SK-N-SH (cell line): Measurements from ENCODE around the gene SLC4A9. TPM values are rescaled to one million over a fixed set of nuclear protein-coding genes. Genes with fewer than 3 reads are reported as not detected.

Source experiments
- CTCF ChIA-PET: fragments of 300-600, 350-600 bp; formaldehyde crosslinking; extraction: SDS; loops from one replicate; lab custom pipeline; 2021; lab: Yijun Ruan, JAX
- POLR2A ChIA-PET: fragments of 350-600 bp; sonication (Branson Sonifier 250); formaldehyde crosslinking; extraction: SDS; loops from one replicate; lab custom pipeline; 2020; ENCODE audit warnings: antibody characterized with exemption, inconsistent platforms; lab: Yijun Ruan, JAX
- DNase-seq: peaks from one replicate; pipeline ENCODE4 v3.0.0; 2012
- H2AFZ ChIP-seq: fragments of 200-600 bp; sonication (generic); 2 replicates; pipeline ENCODE4 v1.8.1; 2016; ENCODE audit warnings: antibody characterized with exemption, mild to moderate bottlenecking, low read depth
- H3F3A ChIP-seq: fragments of 200-600 bp; sonication (generic); replicated peaks from 2 replicates; pipeline ENCODE3; 2016; ENCODE audit warnings: antibody characterized with exemption, mild to moderate bottlenecking; ENCODE audit not compliant: insufficient read depth
- H3K27ac ChIP-seq, 2 experiments: fragments of 200-500 bp in 1 of 2; fragments of 200-600 bp in 1 of 2; sonication (Bioruptor generic) in 1 of 2; sonication (generic), shearing (Covaris generic) in 1 of 2; 2 replicates each; pipeline versions ENCODE4 v1.5.1 to v1.6.1; 2014 to 2016; ENCODE audit warnings: low read depth in 2 of 2, inconsistent platforms in 1 of 2, low read length in 1 of 2, mild to moderate bottlenecking in 1 of 2, mixed read lengths in 1 of 2
- H3K27me3 ChIP-seq: fragments of 200-600 bp; sonication (generic), shearing (Covaris generic); 2 replicates; pipeline ENCODE4 v1.6.1; 2016; ENCODE audit warnings: mixed run types; ENCODE audit not compliant: insufficient read depth
- H3K36me3 ChIP-seq, 2 experiments: fragments of 200-500 bp in 1 of 2; fragments of 200-600 bp in 1 of 2; sonication (Bioruptor generic) in 1 of 2; sonication (generic) in 1 of 2; replicated peaks in 1 of 2; 2 replicates each; pipeline versions ENCODE3 to v1.5.1; 2014 to 2016; ENCODE audit warnings: low read length in 1 of 2, mild to moderate bottlenecking in 1 of 2; ENCODE audit not compliant: insufficient read depth in 2 of 2, control insufficient read depth in 1 of 2
- H3K4me1 ChIP-seq, 2 experiments: fragments of 200-500 bp in 1 of 2; fragments of 200-600 bp in 1 of 2; sonication (Bioruptor generic) in 1 of 2; sonication (generic), shearing (Covaris generic) in 1 of 2; 2 replicates each; pipeline versions ENCODE4 v1.5.1 to v1.6.1; 2014 to 2016; ENCODE audit warnings: low read depth in 1 of 2, low read length in 1 of 2, mixed run types in 1 of 2; ENCODE audit not compliant: insufficient read depth in 2 of 2, control insufficient read depth in 1 of 2
- H3K4me2 ChIP-seq: fragments of 200-600 bp; sonication (generic), shearing (Covaris generic); 2 replicates; pipeline ENCODE4 v1.6.1; 2017; ENCODE audit warnings: mixed run types
- H3K4me3 ChIP-seq, 2 experiments: fragments of 200-500 bp in 1 of 2; fragments of 200-600 bp in 1 of 2; sonication (Bioruptor generic) in 1 of 2; sonication (generic), shearing (Covaris generic) in 1 of 2; 2 replicates each; pipeline versions ENCODE4 v1.5.1 to v1.8.1; 2014 to 2016; ENCODE audit warnings: low read depth in 2 of 2, inconsistent platforms in 1 of 2, low read length in 1 of 2, mild to moderate bottlenecking in 1 of 2, mixed read lengths in 1 of 2, moderate library complexity in 1 of 2
- H3K79me2 ChIP-seq: fragments of 200-600 bp; sonication (generic); 2 replicates; pipeline ENCODE4 v1.8.1; 2017; ENCODE audit warnings: mild to moderate bottlenecking; ENCODE audit not compliant: insufficient read depth
- H3K9ac ChIP-seq: fragments of 200-600 bp; sonication (generic); 2 replicates; pipeline ENCODE4 v1.6.1; 2017; ENCODE audit warnings: mixed run types
- H3K9me2 ChIP-seq: fragments of 200-600 bp; sonication (generic); 2 replicates; pipeline ENCODE4 v1.6.1; 2017; ENCODE audit warnings: mixed run types
- H3K9me3 ChIP-seq: fragments of 200-600 bp; sonication (generic); 2 replicates; pipeline ENCODE4 v1.6.1; 2017; ENCODE audit warnings: mixed run types, mild to moderate bottlenecking, moderate library complexity
- H4K20me1 ChIP-seq: fragments of 200-600 bp; sonication (generic); 2 replicates; pipeline ENCODE4 v1.6.1; 2017; ENCODE audit warnings: mild to moderate bottlenecking, mixed run types; ENCODE audit not compliant: insufficient read depth
- CHD2 ChIP-seq: fragments of 150-350 bp; IDR thresholded peaks from 2 replicates; pipeline ENCODE4 v1.6.1; 2018; ENCODE audit warnings: low read length; ENCODE audit not compliant: partially characterized antibody
- CTCF ChIP-seq: fragments of 200-600 bp; sonication (generic); IDR thresholded peaks from 2 replicates; pipeline ENCODE4 v1.6.1; 2017; ENCODE audit warnings: antibody characterized with exemption, mild to moderate bottlenecking, moderate library complexity
- EP300 ChIP-seq, 2 experiments: IDR thresholded peaks; 2 replicates each; pipeline versions ENCODE4 v1.4.0 to v1.6.1; 2012; ENCODE audit warnings: borderline replicate concordance in 1 of 2, low read depth in 1 of 2, low read length in 1 of 2
- FOSL2 ChIP-seq: IDR thresholded peaks from 2 replicates; pipeline ENCODE4 v1.4.0; 2012; ENCODE audit warnings: low read depth, mild to moderate bottlenecking, moderate library complexity, borderline replicate concordance
- FOXJ3 ChIP-seq: sonication (generic); formaldehyde crosslinking; IDR thresholded peaks from 2 replicates; pipeline ENCODE4 v1.5.1; 2020; ENCODE audit warnings: mild to moderate bottlenecking, missing genetic modification reagents
- FOXM1 ChIP-seq: IDR thresholded peaks from 2 replicates; pipeline ENCODE4 v1.4.0; 2012; ENCODE audit warnings: low read depth, mild to moderate bottlenecking
- GABPA ChIP-seq: IDR thresholded peaks from 2 replicates; pipeline ENCODE4 v1.4.0; 2012; ENCODE audit warnings: low read depth, mild to moderate bottlenecking
- GATA2 ChIP-seq: sonication (generic); formaldehyde crosslinking; IDR thresholded peaks from 2 replicates; pipeline ENCODE4 v1.5.0; 2020; ENCODE audit warnings: mild to moderate bottlenecking, missing genetic modification reagents
- IRF3 ChIP-seq: fragments of 150-350 bp; IDR thresholded peaks from 2 replicates; pipeline ENCODE4 v1.6.1; 2016; ENCODE audit warnings: mild to moderate bottlenecking, low read depth, low read length
- JUND ChIP-seq: IDR thresholded peaks from 2 replicates; pipeline ENCODE4 v1.4.0; 2012
- MAX ChIP-seq: IDR thresholded peaks from 2 replicates; pipeline ENCODE4 v1.4.0; 2012; ENCODE audit warnings: low read depth
- MEF2A ChIP-seq: IDR thresholded peaks from 2 replicates; pipeline ENCODE4 v1.4.0; 2012; ENCODE audit warnings: low read depth, borderline replicate concordance
- MXI1 ChIP-seq: IDR thresholded peaks from 2 replicates; pipeline ENCODE4 v1.6.1; 2012; ENCODE audit warnings: mild to moderate bottlenecking, low read depth, low read length, improper control_type of control experiment
- NFIC ChIP-seq: IDR thresholded peaks from 2 replicates; pipeline ENCODE4 v1.4.0; 2012; ENCODE audit warnings: borderline replicate concordance
- NRF1 ChIP-seq: IDR thresholded peaks from 2 replicates; pipeline ENCODE4 v1.6.1; 2012; ENCODE audit warnings: low read depth, mild to moderate bottlenecking, low read length
- POLR2AphosphoS5 ChIP-seq: IDR thresholded peaks from 2 replicates; pipeline ENCODE4 v1.6.1; 2012; ENCODE audit warnings: low read depth, low read length
- RCOR1 ChIP-seq: fragments of 150-350 bp; IDR thresholded peaks from 2 replicates; pipeline ENCODE4 v1.6.1; 2017; ENCODE audit warnings: antibody characterized with exemption, low read length
- RFX5 ChIP-seq: IDR thresholded peaks from 2 replicates; pipeline ENCODE4 v1.6.1; 2012; ENCODE audit warnings: mild to moderate bottlenecking, improper control_type of control experiment, low read length
- RXRA ChIP-seq: IDR thresholded peaks from 2 replicates; pipeline ENCODE4 v1.4.0; 2012; ENCODE audit warnings: low read depth, mild to moderate bottlenecking, borderline replicate concordance
- TAF1 ChIP-seq: IDR thresholded peaks from 2 replicates; pipeline ENCODE4 v1.6.1; 2012; ENCODE audit warnings: low read depth, mild to moderate bottlenecking, low read length, moderate library complexity, borderline replicate concordance
- TCF12 ChIP-seq: IDR thresholded peaks from 2 replicates; pipeline ENCODE4 v1.4.0; 2012
- ZBTB33 ChIP-seq: IDR thresholded peaks from 2 replicates; pipeline ENCODE4 v1.4.0; 2012; ENCODE audit warnings: low read depth, borderline replicate concordance
- polyA plus RNA-seq, 3 experiments: library from polyadenylated mRNA; depleted of rRNA; stranded (reverse); fragments of >200 nt; gene quantifications; 2 replicates each; pipeline ENCODE4 v1.2.3, GENCODE V29; 2012
- TF ChIP-seq, protein P1 (sequence below): IDR thresholded peaks from 2 replicates; pipeline ENCODE4; 2012

Gene SLC4A9
- polyA plus RNA-seq, 1 of the 3 experiments (the other 2 are of a cell fraction) = 0.02 TPM

DNA sequence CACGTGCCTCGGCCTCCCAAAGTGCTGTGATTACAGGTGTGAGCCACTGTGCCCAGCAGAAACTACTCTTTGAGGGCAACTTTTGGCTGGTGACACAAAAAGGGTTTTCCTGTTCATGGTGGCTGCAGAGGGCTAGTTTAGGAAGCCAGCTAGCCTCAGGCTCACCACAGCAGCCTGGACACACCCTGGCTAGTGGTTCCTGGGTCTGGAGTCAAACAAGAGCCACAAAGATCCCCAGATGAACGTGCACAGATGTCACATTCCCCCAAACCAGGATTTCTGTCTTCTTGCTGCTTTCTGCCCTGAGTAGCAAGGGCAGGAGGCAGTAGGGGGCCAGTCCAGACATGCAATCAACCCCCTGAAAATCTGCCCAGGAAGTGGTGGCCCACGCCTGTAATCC is 20.4 kb upstream of the SLC4A9 start (continued):
- no peak for TF ChIP-seq NRF1
- TF ChIP-seq MAX = no peak
- TF ChIP-seq CTCF = no peak
- no peak for TF ChIP-seq FOXM1
- TF ChIP-seq, all 33 proteins: peak for 0

- Histone ChIP-seq H3K9me2 (no peaks in the 10 kb centered on the region), H3F3A (peaks cover 7% of the 10 kb centered on the region), H3K9ac (no peak overlapping the region), H3K79me2 (peaks cover 71% of the 10 kb centered on the region), H4K20me1 (peaks cover 17% of the 10 kb centered on the region), H3K4me1 (peaks cover 2 to 35% of the 10 kb centered on the region in 2 experiments; a peak in 3 of 4 replicates), H3K27me3 (no peaks in the 10 kb centered on the region), H3K36me3 (peaks cover 0 to 21% of the 10 kb centered on the region in 2 experiments), H3K27ac (no peak overlapping the region), H2AFZ (no peak overlapping the region), H3K4me2 (no peak overlapping the region; the same call in 1 of the 2 replicates), H3K4me3 (no peak overlapping the region), H3K9me3 (no peaks in the 10 kb centered on the region)
- ChIA-PET POLR2A (no interaction called here), CTCF (interaction anchor here (0.6 to 4.7 kb wide), 4 partner anchors 12 to 474 kb away, joined by 3 to 22 read pairs (median 4); no protein-coding TSS in a partner anchor)
- no peak for DNase-seq
- TF ChIP-seq RCOR1 (no peak), POLR2AphosphoS5 (no peak), NFIC (no peak), EP300 (IDR thresholded peaks at IDR 0.05; ENCODE audit: borderline replicate concordance in 1 of 2, low read depth in 1 of 2, low read length in 1 of 2) (no peak), IRF3 (no peak), MXI1 (no peak), JUND (no peak), TCF12 (no peak), CHD2 (no peak), NRF1 (no peak), ZBTB33 (no peak), RFX5 (no peak), RXRA (no peak), MEF2A (no peak), GABPA (no peak), GATA2 (CRISPR knock-in tag) (no peak), TAF1 (no peak), FOSL2 (no peak), FOXJ3 (no peak)
- TF ChIP-seq, protein P1, sequence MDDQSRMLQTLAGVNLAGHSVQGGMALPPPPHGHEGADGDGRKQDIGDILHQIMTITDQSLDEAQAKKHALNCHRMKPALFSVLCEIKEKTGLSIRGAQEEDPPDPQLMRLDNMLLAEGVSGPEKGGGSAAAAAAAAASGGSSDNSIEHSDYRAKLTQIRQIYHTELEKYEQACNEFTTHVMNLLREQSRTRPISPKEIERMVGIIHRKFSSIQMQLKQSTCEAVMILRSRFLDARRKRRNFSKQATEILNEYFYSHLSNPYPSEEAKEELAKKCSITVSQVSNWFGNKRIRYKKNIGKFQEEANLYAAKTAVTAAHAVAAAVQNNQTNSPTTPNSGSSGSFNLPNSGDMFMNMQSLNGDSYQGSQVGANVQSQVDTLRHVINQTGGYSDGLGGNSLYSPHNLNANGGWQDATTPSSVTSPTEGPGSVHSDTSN = no peak
Observed at GRCh38 chr5:140340605-140341121, 19.3 kb upstream of the SLC4A9 start.
